HepG2 (cell line): ENCODE results near the gene TMEM97. TPM values are rescaled to one million over a fixed set of nuclear protein-coding genes. Genes with fewer than 3 reads are reported as not detected.
A peak's percentile ranks its signal among the peaks of the same experiment; 100 is the strongest.

ENCODE experiments used
- BCL6 ChIP-seq: IDR thresholded peaks from 2 replicates; pipeline ENCODE4 v1.6.1; 2016; ENCODE audit warnings: missing genetic modification reagents, missing compliant biosample characterization
- BRCA1 ChIP-seq: sonication (generic); formaldehyde crosslinking; IDR thresholded peaks from 2 replicates; pipeline ENCODE4 v1.4.0; 2020; ENCODE audit warnings: missing genetic modification reagents
- GFI1 ChIP-seq: sonication (generic); formaldehyde crosslinking; IDR thresholded peaks from 2 replicates; pipeline ENCODE4 v1.5.0; 2020; ENCODE audit warnings: missing genetic modification reagents, mild to moderate bottlenecking, borderline replicate concordance
- GTF3A ChIP-seq: sonication (generic); formaldehyde crosslinking; conservative IDR thresholded peaks from 2 replicates; pipeline ENCODE4 v1.4.0; 2020; ENCODE audit warnings: mild to moderate bottlenecking, missing genetic modification reagents
- KDM2A ChIP-seq: sonication (generic); formaldehyde crosslinking; IDR thresholded peaks from 2 replicates; pipeline ENCODE4 v1.4.0; 2020; ENCODE audit warnings: low read depth, missing genetic modification reagents, borderline replicate concordance
- LCORL ChIP-seq, 2 experiments: fragments of 450-650 bp in 1 of 2; sonication (generic) in 1 of 2; formaldehyde crosslinking in 1 of 2; IDR thresholded peaks; 2 replicates each; pipeline versions ENCODE4 v1.5.0 to v1.6.1; 2017 to 2020; ENCODE audit warnings: antibody characterized with exemption in 1 of 2, missing genetic modification reagents in 1 of 2
- MED13 ChIP-seq: sonication (generic); formaldehyde crosslinking; IDR thresholded peaks from 2 replicates; pipeline ENCODE4 v1.5.0; 2020; ENCODE audit warnings: missing genetic modification reagents
- NR3C1 ChIP-seq: sonication (generic); formaldehyde crosslinking; IDR thresholded peaks from 2 replicates; pipeline ENCODE4 v1.4.0; 2020; ENCODE audit warnings: missing genetic modification reagents
- PTBP1 ChIP-seq: fragments of 200-400 bp; formaldehyde crosslinking; IDR thresholded peaks from 2 replicates; pipeline ENCODE4 v1.6.1; 2018; ENCODE audit warnings: low read length, low read depth; ENCODE audit not compliant: poor library complexity, severe bottlenecking
- REPIN1 ChIP-seq: sonication (generic); formaldehyde crosslinking; IDR thresholded peaks from 2 replicates; pipeline ENCODE4 v1.8.0; 2022; ENCODE audit warnings: missing genetic modification reagents, low read depth, mild to moderate bottlenecking, borderline replicate concordance
- RORA ChIP-seq: sonication (generic); formaldehyde crosslinking; IDR thresholded peaks from 2 replicates; pipeline ENCODE4 v1.5.0; 2020; ENCODE audit warnings: mild to moderate bottlenecking, missing genetic modification reagents, moderate library complexity
- SALL2 ChIP-seq: sonication (generic); formaldehyde crosslinking; IDR thresholded peaks from 2 replicates; pipeline ENCODE4 v1.8.1; 2023; ENCODE audit warnings: mild to moderate bottlenecking, missing genetic modification reagents, inconsistent platforms
- SSRP1 ChIP-seq: IDR thresholded peaks from 2 replicates; pipeline ENCODE4 v1.6.1; 2016; ENCODE audit warnings: control low read depth
- TBX2 ChIP-seq: sonication (generic); formaldehyde crosslinking; IDR thresholded peaks from 2 replicates; pipeline ENCODE4 v1.5.0; 2020; ENCODE audit warnings: missing genetic modification reagents, mild to moderate bottlenecking, borderline replicate concordance
- TGIF2 ChIP-seq: IDR thresholded peaks from 2 replicates; pipeline ENCODE4 v1.6.1; 2016; ENCODE audit warnings: control low read depth, missing compliant biosample characterization
- YEATS2 ChIP-seq: sonication (generic); formaldehyde crosslinking; IDR thresholded peaks from 2 replicates; pipeline ENCODE4 v1.4.0; 2020; ENCODE audit warnings: missing genetic modification reagents, borderline replicate concordance
- ZC3H4 ChIP-seq: sonication (generic); formaldehyde crosslinking; IDR thresholded peaks from 2 replicates; pipeline ENCODE4 v1.4.0; 2020; ENCODE audit warnings: missing genetic modification reagents, borderline replicate concordance
- ZEB1 ChIP-seq: IDR thresholded peaks from 2 replicates; pipeline ENCODE4 v1.6.1; 2012; ENCODE audit warnings: mild to moderate bottlenecking, low read depth, inconsistent platforms; ENCODE audit not compliant: insufficient replicate concordance
- ZNF460 ChIP-seq: sonication (generic); formaldehyde crosslinking; IDR thresholded peaks from 2 replicates; pipeline ENCODE4 v1.5.1; 2020; ENCODE audit warnings: missing genetic modification reagents, mild to moderate bottlenecking, borderline replicate concordance
- ZNF556 ChIP-seq: sonication (generic); formaldehyde crosslinking; IDR thresholded peaks from 2 replicates; pipeline ENCODE4 v1.4.0; 2020; ENCODE audit warnings: mild to moderate bottlenecking, missing genetic modification reagents, borderline replicate concordance
- ZNF567 ChIP-seq: sonication (generic); formaldehyde crosslinking; IDR thresholded peaks from 2 replicates; pipeline ENCODE4 v1.8.1; 2023; ENCODE audit warnings: mild to moderate bottlenecking, missing genetic modification reagents, borderline replicate concordance
- ZNF609 ChIP-seq: sonication (generic); formaldehyde crosslinking; IDR thresholded peaks from 2 replicates; pipeline ENCODE4 v1.4.0; 2020; ENCODE audit warnings: mild to moderate bottlenecking, missing genetic modification reagents, borderline replicate concordance
- ZSCAN25 ChIP-seq: sonication (generic); formaldehyde crosslinking; IDR thresholded peaks from 2 replicates; pipeline ENCODE4 v1.8.0; 2022; ENCODE audit warnings: mild to moderate bottlenecking, missing genetic modification reagents
- ZXDC ChIP-seq: sonication (generic); formaldehyde crosslinking; IDR thresholded peaks from 2 replicates; pipeline ENCODE4 v1.5.0; 2020; ENCODE audit warnings: mild to moderate bottlenecking, missing genetic modification reagents
- polyA plus RNA-seq, 8 experiments: library from polyadenylated mRNA; depleted of rRNA in 3 of 8; stranded (reverse) in 7 of 8; unstranded in 1 of 8; fragments of >200 nt; fragmentation: Illumina TruSeq in 4 of 8; extraction: Trizol in 4 of 8; gene quantifications; 2 replicates each; pipeline versions ENCODE4 v1.2.1 to v1.2.3, GENCODE V29; 2011 to 2016; ENCODE audit warnings: low read depth in 4 of 8, missing spikeins in 1 of 8, mixed read lengths in 1 of 8; ENCODE audit not compliant: insufficient read depth in 1 of 8
- total RNA-seq, 5 experiments: library from RNA; depleted of rRNA; stranded (reverse); fragments of >200 nt; fragmentation: Illumina TruSeq; extraction: Trizol; gene quantifications; 2 replicates each; pipeline ENCODE4 v1.2.3, GENCODE V29; 2016; ENCODE audit warnings: low read depth in 1 of 5

The TMEM97 gene
- total and polyA plus RNA-seq, 2 of the 13 experiments (the other 11 are each of a cell fraction or from before 2014, with no cell fraction given) = 69.6 to 137 TPM

DNA sequence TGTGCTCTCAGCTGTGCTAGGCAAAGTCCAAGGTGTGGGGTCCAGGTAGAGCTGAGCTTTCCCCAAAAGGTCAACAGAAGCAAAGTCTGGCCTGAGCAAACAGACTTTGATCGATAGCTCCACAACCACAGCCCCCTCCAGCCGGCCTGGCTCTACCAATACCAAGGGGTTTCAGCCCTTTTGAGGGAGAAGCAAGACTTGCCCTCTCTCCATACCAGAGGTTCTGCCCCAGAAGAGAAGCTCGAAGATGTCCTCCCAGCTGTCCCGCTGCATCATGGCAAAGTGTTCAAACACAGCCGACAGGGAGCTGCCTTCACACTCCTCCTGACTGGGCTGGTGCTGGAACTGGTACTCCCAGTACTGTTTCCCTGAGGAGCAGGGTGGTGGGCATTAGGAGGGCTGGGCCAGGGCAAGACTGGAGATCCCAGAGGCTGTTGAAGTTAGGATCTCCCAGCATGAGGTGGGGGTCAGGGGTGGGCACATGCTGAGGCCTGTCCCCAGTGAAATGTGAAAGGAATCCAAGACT lies 49.4 kb downstream of the TMEM97 start (continued):
- no peak for TF ChIP-seq ZXDC (CRISPR knock-in tag)
- TF ChIP-seq RORA = no peak
- no peak for TF ChIP-seq GTF3A (CRISPR knock-in tag)
- 0 out of 2 replicates have a peak, but pooled peaks have one; percentile 56 for TF ChIP-seq BRCA1 (CRISPR knock-in tag)
- peak; percentile 88 for TF ChIP-seq BCL6 (CRISPR knock-in tag)
- TF ChIP-seq TBX2 (CRISPR knock-in tag) = peak; percentile 89
- TF ChIP-seq ZSCAN25 (CRISPR knock-in tag) = no peak; the same call in 1 of the 2 replicates
- no peak for TF ChIP-seq ZNF567 (CRISPR knock-in tag)
- no peak for TF ChIP-seq ZC3H4 (CRISPR knock-in tag)
- no peak for TF ChIP-seq YEATS2 (CRISPR knock-in tag)
- TF ChIP-seq ZNF556 (CRISPR knock-in tag) = no peak; the same call in 1 of the 2 replicates
- TF ChIP-seq GFI1 (CRISPR knock-in tag) = peak; percentile 90
- peak; percentile 48; the same call in 1 of the 2 replicates for TF ChIP-seq TGIF2 (CRISPR knock-in tag)
- TF ChIP-seq ZNF460 (CRISPR knock-in tag) = peak; percentile 12; the same call in 1 of the 2 replicates
- 0 out of 2 replicates have a peak, but pooled peaks have one; percentile 19 for TF ChIP-seq LCORL (IDR thresholded peaks at IDR 0.05)
- peak; percentile 98 for TF ChIP-seq LCORL (CRISPR knock-in tag; IDR thresholded peaks at IDR 0.05)
- TF ChIP-seq MED13 (CRISPR knock-in tag) = peak; percentile 85; the same call in 1 of the 2 replicates
- peak; percentile 95 for TF ChIP-seq ZNF609
- peak; percentile 89 for TF ChIP-seq SALL2 (CRISPR knock-in tag)
- TF ChIP-seq PTBP1 = no peak
- peak; percentile 51 for TF ChIP-seq ZEB1
- TF ChIP-seq NR3C1 (CRISPR knock-in tag) = no peak
- 0 out of 2 replicates have a peak, but pooled peaks have one; percentile 37 for TF ChIP-seq KDM2A (CRISPR knock-in tag)
- TF ChIP-seq REPIN1 (CRISPR knock-in tag) = peak; percentile 71; the same call in 1 of the 2 replicates
- TF ChIP-seq SSRP1 (CRISPR knock-in tag) = no peak
